ENCODE data around the gene SLC18A3.

The SLC18A3 gene

GRCh38 chr10:49624629-49625028 lies 14.5 kb downstream of the SLC18A3 start:
- no peak overlapping the region for H3K4me3 Mint-ChIP-seq
- H3K27me3 Mint-ChIP-seq = peaks cover 2% of the 10 kb centered on the region
- H3K36me3 Mint-ChIP-seq = no peaks in the 10 kb centered on the region
- no peaks in the 10 kb centered on the region for H3K9me3 Mint-ChIP-seq (ENCODE audit: low read depth)
- no peak overlapping the region for H3K27ac Mint-ChIP-seq
- no peaks in the 10 kb centered on the region for H3K4me1 Mint-ChIP-seq (ENCODE audit: low read depth)

GRCh38 chr10:49625411-49625810 lies 15.3 kb downstream of the SLC18A3 start:
- Mint-ChIP-seq H3K27ac (no peak overlapping the region), H3K36me3 (no peaks in the 10 kb centered on the region), H3K9me3 (ENCODE audit: low read depth) (no peaks in the 10 kb centered on the region), H3K4me3 (no peak overlapping the region), H3K27me3 (peaks cover 2% of the 10 kb centered on the region), H3K4me1 (ENCODE audit: low read depth) (no peaks in the 10 kb centered on the region)

GRCh38 chr10:49627038-49627437 lies 16.9 kb downstream of the SLC18A3 start:
- Mint-ChIP-seq H3K27me3 (no peaks in the 10 kb centered on the region), H3K4me1 (ENCODE audit: low read depth) (no peaks in the 10 kb centered on the region), H3K9me3 (ENCODE audit: low read depth) (no peaks in the 10 kb centered on the region), H3K36me3 (no peaks in the 10 kb centered on the region), H3K27ac (no peak overlapping the region), H3K4me3 (no peak overlapping the region)

- Mint-ChIP-seq H3K9me3 (ENCODE audit: low read depth) (no peaks in the 10 kb centered on the region), H3K27ac (no peak overlapping the region), H3K36me3 (no peaks in the 10 kb centered on the region), H3K4me3 (no peak overlapping the region), H3K4me1 (ENCODE audit: low read depth) (no peaks in the 10 kb centered on the region), H3K27me3 (no peaks in the 10 kb centered on the region)
Measured at GRCh38 chr10:49627644-49628247, 17.6 kb downstream of the SLC18A3 start.

GRCh38 chr10:49628599-49628998 lies 18.5 kb downstream of the SLC18A3 start:
- no peak overlapping the region for H3K4me3 Mint-ChIP-seq
- no peak overlapping the region for H3K27ac Mint-ChIP-seq
- no peaks in the 10 kb centered on the region for H3K27me3 Mint-ChIP-seq
- no peaks in the 10 kb centered on the region for H3K36me3 Mint-ChIP-seq
- no peaks in the 10 kb centered on the region for H3K9me3 Mint-ChIP-seq (ENCODE audit: low read depth)
- H3K4me1 Mint-ChIP-seq (ENCODE audit: low read depth) = no peaks in the 10 kb centered on the region

GRCh38 chr10:49629431-49629881 lies 19.3 kb downstream of the SLC18A3 start:
- Mint-ChIP-seq H3K4me3 (no peak overlapping the region), H3K9me3 (ENCODE audit: low read depth) (no peaks in the 10 kb centered on the region), H3K4me1 (ENCODE audit: low read depth) (no peaks in the 10 kb centered on the region)

GRCh38 chr10:49631975-49632374 lies 21.9 kb downstream of the SLC18A3 start:
- Mint-ChIP-seq H3K9me3 (ENCODE audit: low read depth) (no peaks in the 10 kb centered on the region), H3K27me3 (no peaks in the 10 kb centered on the region), H3K4me3 (no peak overlapping the region), H3K36me3 (no peaks in the 10 kb centered on the region), H3K4me1 (ENCODE audit: low read depth) (no peaks in the 10 kb centered on the region), H3K27ac (no peak overlapping the region)

More at GRCh38 chr10:49629431-49629881, 19.3 kb downstream of the SLC18A3 start:
- Mint-ChIP-seq H3K27me3 (no peaks in the 10 kb centered on the region), H3K36me3 (no peaks in the 10 kb centered on the region), H3K27ac (no peak overlapping the region)

GRCh38 chr10:49632406-49633317 lies 22.6 kb downstream of the SLC18A3 start:
- Mint-ChIP-seq H3K9me3 (ENCODE audit: low read depth) (no peaks in the 10 kb centered on the region), H3K4me1 (ENCODE audit: low read depth) (no peaks in the 10 kb centered on the region), H3K27ac (no peak overlapping the region), H3K4me3 (no peak overlapping the region), H3K27me3 (peaks cover 1% of the 10 kb centered on the region), H3K36me3 (no peaks in the 10 kb centered on the region)

GRCh38 chr10:49633327-49634068 lies 23.4 kb downstream of the SLC18A3 start:
- Mint-ChIP-seq H3K27me3 (peaks cover 3% of the 10 kb centered on the region), H3K9me3 (ENCODE audit: low read depth) (no peaks in the 10 kb centered on the region), H3K27ac (no peak overlapping the region), H3K4me1 (ENCODE audit: low read depth) (no peaks in the 10 kb centered on the region), H3K4me3 (no peak overlapping the region), H3K36me3 (no peaks in the 10 kb centered on the region)

- Mint-ChIP-seq H3K27me3 (peaks cover 3% of the 10 kb centered on the region), H3K4me1 (ENCODE audit: low read depth) (no peaks in the 10 kb centered on the region), H3K36me3 (no peaks in the 10 kb centered on the region), H3K27ac (no peak overlapping the region), H3K4me3 (no peak overlapping the region), H3K9me3 (ENCODE audit: low read depth) (no peaks in the 10 kb centered on the region)
Measured at GRCh38 chr10:49634069-49634660, 24.1 kb downstream of the SLC18A3 start.

GRCh38 chr10:49642311-49642710 lies 32.2 kb downstream of the SLC18A3 start:
- H3K9me3 Mint-ChIP-seq (ENCODE audit: low read depth) = no peaks in the 10 kb centered on the region
- no peak overlapping the region for H3K27ac Mint-ChIP-seq
- no peaks in the 10 kb centered on the region for H3K36me3 Mint-ChIP-seq
- peaks cover 19% of the 10 kb centered on the region for H3K27me3 Mint-ChIP-seq
- no peaks in the 10 kb centered on the region for H3K4me1 Mint-ChIP-seq (ENCODE audit: low read depth)
- H3K4me3 Mint-ChIP-seq = no peak overlapping the region

- Mint-ChIP-seq H3K27ac (no peak overlapping the region), H3K4me3 (no peak overlapping the region), H3K27me3 (peaks cover 17% of the 10 kb centered on the region)
Measured at GRCh38 chr10:49643241-49644034, 33.3 kb downstream of the SLC18A3 start.

GRCh38 chr10:49644035-49644646 lies 34.0 kb downstream of the SLC18A3 start:
- peaks cover 6% of the 10 kb centered on the region for H3K4me1 Mint-ChIP-seq (ENCODE audit: low read depth)
- no peak overlapping the region for H3K27ac Mint-ChIP-seq
- no peaks in the 10 kb centered on the region for H3K36me3 Mint-ChIP-seq

More at GRCh38 chr10:49643241-49644034, 33.3 kb downstream of the SLC18A3 start:
- Mint-ChIP-seq H3K36me3 (no peaks in the 10 kb centered on the region), H3K4me1 (ENCODE audit: low read depth) (peaks cover 1% of the 10 kb centered on the region), H3K9me3 (ENCODE audit: low read depth) (no peaks in the 10 kb centered on the region)

GRCh38 chr10:49645417-49645816 lies 35.3 kb downstream of the SLC18A3 start:
- Mint-ChIP-seq H3K4me1 (ENCODE audit: low read depth) (peaks cover 13% of the 10 kb centered on the region), H3K36me3 (no peaks in the 10 kb centered on the region), H3K9me3 (ENCODE audit: low read depth) (no peaks in the 10 kb centered on the region), H3K27ac (no peak overlapping the region), H3K27me3 (peaks cover 14% of the 10 kb centered on the region), H3K4me3 (no peak overlapping the region)

More at GRCh38 chr10:49644035-49644646, 34.0 kb downstream of the SLC18A3 start:
- H3K27me3 Mint-ChIP-seq = peaks cover 17% of the 10 kb centered on the region
- H3K9me3 Mint-ChIP-seq (ENCODE audit: low read depth) = no peaks in the 10 kb centered on the region
- no peak overlapping the region for H3K4me3 Mint-ChIP-seq
